Choroid plexus epithelial cell (primary cell): ENCODE data around the gene LANCL2.
A peak's percentile ranks its signal among the peaks of the same experiment; 100 is the strongest.

Experiments
- DNase-seq: peaks from one replicate; pipeline ENCODE4 v3.0.0-alpha.2; 2010; ENCODE audit warnings: low read depth
- H3K4me3 ChIP-seq: 2 replicates; pipeline ENCODE4 v1.5.1; 2011; ENCODE audit warnings: low read depth, mild to moderate bottlenecking, control low read depth, low read length, moderate library complexity
- TF ChIP-seq, protein P1 (sequence below): conservative IDR thresholded peaks from 2 replicates; pipeline ENCODE4 v1.5.1; 2011; ENCODE audit warnings: low read depth, mild to moderate bottlenecking, control low read depth, inconsistent platforms, low read length, moderate library complexity

LANCL2 gene

DNA sequence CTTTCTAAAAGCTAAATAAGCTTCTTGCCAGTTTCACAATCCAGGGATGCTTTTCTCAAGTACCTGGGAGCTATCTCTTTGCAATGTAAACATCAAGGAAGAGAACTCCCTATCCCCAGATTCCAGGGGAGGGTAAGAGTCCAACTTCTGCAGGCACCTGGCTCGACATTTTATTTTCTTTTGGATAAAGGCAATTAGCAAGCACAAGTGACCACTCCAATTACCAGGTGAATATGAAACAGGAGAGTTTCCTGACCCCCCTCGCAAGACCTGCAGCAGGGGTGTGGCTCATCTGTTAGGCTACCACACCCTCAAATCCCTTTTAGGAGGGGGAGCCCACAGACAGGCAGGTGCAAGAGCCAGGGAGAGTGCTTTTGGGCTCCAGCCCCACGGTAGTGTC lies 28.6 kb upstream of the LANCL2 start:
- TF ChIP-seq, protein P1, sequence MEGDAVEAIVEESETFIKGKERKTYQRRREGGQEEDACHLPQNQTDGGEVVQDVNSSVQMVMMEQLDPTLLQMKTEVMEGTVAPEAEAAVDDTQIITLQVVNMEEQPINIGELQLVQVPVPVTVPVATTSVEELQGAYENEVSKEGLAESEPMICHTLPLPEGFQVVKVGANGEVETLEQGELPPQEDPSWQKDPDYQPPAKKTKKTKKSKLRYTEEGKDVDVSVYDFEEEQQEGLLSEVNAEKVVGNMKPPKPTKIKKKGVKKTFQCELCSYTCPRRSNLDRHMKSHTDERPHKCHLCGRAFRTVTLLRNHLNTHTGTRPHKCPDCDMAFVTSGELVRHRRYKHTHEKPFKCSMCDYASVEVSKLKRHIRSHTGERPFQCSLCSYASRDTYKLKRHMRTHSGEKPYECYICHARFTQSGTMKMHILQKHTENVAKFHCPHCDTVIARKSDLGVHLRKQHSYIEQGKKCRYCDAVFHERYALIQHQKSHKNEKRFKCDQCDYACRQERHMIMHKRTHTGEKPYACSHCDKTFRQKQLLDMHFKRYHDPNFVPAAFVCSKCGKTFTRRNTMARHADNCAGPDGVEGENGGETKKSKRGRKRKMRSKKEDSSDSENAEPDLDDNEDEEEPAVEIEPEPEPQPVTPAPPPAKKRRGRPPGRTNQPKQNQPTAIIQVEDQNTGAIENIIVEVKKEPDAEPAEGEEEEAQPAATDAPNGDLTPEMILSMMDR = no peak
- no peak for DNase-seq
- no peak overlapping the region for H3K4me3 ChIP-seq

DNA sequence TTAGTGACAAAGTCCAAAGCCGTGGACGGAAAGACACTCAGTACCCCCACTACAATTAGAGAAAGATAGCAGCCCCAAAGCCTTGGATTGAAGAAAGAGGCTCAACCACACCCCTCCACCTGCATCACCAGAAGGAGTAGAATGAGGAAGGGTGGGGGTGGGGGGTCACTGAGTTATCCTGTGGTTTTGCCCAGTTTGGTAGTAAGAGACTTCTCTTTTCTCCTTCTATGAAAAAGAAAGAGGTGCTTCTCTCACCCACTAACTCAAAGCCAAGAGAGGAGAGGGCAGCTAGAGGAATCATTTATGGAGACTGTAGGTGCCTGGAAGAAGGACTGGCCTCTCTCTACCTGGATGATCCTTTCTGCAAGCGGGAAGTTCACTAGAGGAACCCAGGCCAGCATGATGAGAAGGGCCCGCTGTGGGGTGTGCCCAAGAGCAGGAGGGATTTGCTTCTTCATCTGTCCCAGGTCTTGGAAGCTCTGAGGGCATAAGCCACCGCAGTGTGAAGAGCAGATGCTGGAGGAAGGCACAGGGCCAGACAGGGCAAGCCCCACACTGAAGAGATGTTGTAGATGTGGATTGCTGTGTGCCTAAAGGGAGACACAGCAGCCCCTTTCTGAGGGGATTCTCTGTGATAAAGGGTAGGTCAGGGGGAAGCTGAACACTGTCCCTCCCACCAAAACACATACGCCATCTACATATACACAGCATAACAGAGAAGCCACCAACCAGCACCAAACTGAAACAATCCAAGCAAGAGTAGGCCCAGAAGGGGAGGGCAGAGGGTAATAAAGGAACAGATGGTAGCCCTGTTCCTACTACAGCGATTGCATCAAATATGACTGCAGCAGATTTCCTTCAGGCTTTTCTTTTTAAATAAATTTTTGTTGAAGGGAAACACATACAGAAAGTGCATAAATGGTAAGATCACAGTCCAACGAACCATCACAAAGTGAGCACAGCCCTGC lies 25.8 kb upstream of the LANCL2 start:
- TF ChIP-seq, protein P1 = no peak
- H3K4me3 ChIP-seq = no peak overlapping the region
- no peak for DNase-seq

DNA sequence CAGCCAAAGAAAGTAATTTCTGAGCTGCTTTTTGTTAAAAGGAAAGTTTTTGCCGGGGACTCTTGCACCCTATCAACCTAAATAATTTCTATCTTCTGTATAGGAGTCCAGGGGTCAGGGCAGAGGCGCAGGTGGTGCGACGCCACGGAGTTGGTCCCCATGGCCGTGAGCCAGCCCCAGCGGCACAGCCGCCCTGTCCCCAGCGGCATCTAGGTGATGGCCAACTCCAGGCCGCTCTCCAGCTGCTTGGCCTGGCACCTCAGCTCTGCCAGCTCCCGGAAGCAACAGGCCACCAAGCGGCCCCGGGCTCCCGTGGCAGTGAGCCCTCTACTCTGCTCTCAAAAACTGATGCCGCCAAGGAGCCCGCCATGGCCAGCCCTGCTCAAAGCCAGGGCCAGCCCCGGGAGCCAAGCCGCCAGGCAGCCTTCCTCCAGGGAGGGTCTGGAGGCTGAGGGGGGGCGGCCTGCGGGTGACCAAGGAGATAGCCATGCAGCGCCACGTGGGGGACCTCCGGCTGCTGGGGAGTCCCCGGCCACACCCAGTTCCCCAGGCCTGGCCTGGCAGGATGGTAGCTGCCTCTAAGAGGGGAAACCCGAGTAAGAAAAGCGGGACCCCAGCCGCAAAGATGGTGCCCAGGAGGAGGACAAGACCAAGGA lies 22.8 kb upstream of the LANCL2 start:
- H3K4me3 ChIP-seq = no peak overlapping the region
- TF ChIP-seq, protein P1 = no peak
- no peak for DNase-seq

DNA sequence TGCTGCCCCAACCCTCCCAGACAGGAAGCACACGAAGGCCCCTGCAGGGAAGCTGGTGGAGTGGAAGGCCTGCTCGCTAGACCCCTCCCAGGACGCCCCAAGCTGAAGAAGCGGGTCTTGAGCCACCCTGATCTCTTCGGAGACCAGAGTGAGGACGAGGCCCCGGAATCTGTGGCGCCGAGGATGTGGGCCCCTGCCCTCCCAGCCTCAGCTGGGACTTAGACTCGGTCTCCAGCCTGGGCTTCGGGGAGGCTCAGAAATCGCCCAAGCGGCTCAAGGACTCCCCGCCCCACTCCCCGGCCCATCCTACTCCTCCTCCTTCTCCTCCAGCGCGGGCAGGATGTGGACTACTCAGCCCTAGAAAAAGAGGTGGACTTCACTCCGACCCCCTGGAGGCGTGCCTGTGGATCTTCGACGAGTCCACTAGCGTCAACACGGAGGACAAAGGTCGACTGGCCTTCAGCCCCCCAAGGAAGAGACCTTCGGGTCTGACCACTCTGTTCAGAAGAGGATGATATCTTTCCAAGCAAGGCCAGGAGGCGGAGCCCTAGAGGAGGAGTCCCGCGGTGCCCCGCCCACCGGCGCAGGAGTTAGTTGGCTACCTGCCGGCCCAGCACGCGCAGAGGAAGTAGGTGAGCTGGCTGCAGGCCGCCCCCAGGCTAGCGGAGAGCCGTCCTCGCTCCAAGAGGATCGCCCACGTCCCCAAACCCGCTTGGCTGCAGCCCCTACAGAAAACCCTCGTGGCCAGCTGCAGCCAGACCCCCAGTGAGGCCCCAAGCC lies 21.9 kb upstream of the LANCL2 start:
- no peak for DNase-seq
- H3K4me3 ChIP-seq = no peak overlapping the region
- TF ChIP-seq, protein P1 = no peak

DNA sequence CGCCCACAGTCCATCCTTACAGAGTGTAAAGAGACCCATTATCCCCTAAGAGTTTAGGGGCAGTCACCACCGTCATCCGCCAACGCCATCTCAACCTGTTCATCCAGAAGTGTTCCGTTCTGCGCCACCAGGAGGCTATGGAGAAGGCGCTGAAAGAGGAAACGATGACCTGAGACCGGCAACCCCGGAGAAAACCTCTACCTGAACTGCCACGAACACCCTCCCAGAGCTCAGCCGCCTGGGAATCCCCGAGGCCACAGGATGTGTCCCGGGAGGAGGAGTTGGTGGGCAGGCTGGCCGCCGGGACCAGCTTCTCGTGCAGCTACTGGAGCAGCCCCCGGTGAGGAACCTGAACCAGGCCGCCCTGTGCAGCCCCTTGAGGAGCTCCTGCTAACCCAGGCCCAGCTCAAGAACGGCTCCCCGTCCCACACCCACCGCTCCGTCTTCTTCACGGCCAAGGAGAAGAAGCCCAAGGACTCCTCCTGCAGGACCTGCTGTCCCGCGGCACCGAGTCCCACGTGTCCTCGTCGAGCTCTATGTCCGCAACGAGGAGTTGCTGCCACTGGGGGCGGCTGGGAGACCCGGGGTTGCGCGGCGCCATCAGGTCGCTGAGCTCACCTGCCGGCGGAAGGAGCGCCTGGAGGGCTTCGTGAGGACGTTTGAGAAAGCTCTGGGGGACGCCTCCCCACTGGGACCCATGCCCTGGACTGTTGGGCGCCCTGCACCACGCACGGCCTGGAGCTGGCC lies 21.1 kb upstream of the LANCL2 start:
- no peak overlapping the region for H3K4me3 ChIP-seq
- no peak for DNase-seq
- TF ChIP-seq, protein P1 = no peak

DNA sequence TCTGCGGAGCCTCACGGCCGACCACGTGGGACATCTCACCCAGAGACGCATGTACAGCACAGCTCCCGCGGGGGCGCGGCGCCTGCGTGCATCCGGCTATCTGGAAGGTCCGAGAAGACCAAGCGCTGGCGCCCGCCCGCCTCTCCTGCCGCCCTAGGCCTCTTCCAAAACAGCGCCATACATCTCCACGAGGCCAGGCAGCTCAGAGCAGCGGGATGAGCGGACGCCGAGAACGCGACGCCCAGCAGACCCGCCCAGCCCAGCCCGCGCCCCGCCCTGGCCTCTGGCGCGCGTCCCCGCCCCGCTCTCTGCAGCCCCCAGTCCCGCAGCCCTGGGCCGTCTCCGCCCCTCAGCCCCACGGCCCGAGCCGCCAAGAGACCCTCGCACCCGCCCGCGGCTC lies 20.3 kb upstream of the LANCL2 start:
- peak overlapping the region; percentile 24 for H3K4me3 ChIP-seq
- TF ChIP-seq, protein P1 = no peak

More for the DNA sequence above, 20.3 kb upstream of the LANCL2 start:
- DNase-seq = no peak
